PC-3 (cell line): ENCODE results near the gene HCN4. TPM values are rescaled to one million over a fixed set of nuclear protein-coding genes. Genes with fewer than 3 reads are reported as not detected.

ENCODE experiments used
- ATAC-seq: fragments of 200-7000 bp; cut with Tn5 transposase; 2 replicates; pipeline ENCODE4 v1.9.1; 2020; ENCODE audit warnings: mild to moderate bottlenecking, moderate library complexity
- BruUV-seq: library from RNA; stranded (reverse); fragments of 400-500 nt; replicated peaks from 2 replicates; lab custom pipeline; 2021; lab: Mats Ljungman, UMichigan
- CTCF ChIA-PET: fragments of 300-600 bp; sonication (Branson Sonifier 250); formaldehyde crosslinking; loops from one replicate; lab custom pipeline; 2022; ENCODE audit warnings: antibody characterized with exemption; lab: Charles Lee
- POLR2A ChIA-PET: fragments of 300-600 bp; sonication (Branson Sonifier 250); formaldehyde crosslinking; loops from one replicate; lab custom pipeline; 2022; ENCODE audit warnings: antibody characterized with exemption; ENCODE audit not compliant: unreplicated experiment; lab: Charles Lee
- DNase-seq: peaks from one replicate; pipeline ENCODE4 v3.0.0-alpha.2; 2015
- H2AFZ ChIP-seq: fragments of 300-600 bp; sonication (generic); 2 replicates; pipeline ENCODE4 v1.6.0; 2016; ENCODE audit warnings: antibody characterized with exemption, low read length
- H3F3A ChIP-seq: fragments of 300-600 bp; sonication (generic); one replicate; pipeline ENCODE4 v1.6.0; 2017; ENCODE audit warnings: antibody characterized with exemption, low read length, control low read depth, mild to moderate bottlenecking; ENCODE audit not compliant: unreplicated experiment
- H3K27ac ChIP-seq: fragments of 300-600 bp; sonication (generic); 2 replicates; pipeline ENCODE4 v1.5.1; 2016; ENCODE audit warnings: mild to moderate bottlenecking, low read length
- H3K27me3 ChIP-seq: fragments of 300-600 bp; sonication (generic); 2 replicates; pipeline ENCODE4 v1.6.1; 2016; ENCODE audit warnings: low read length, mixed read lengths
- H3K36me3 ChIP-seq: fragments of 300-600 bp; sonication (generic); 2 replicates; pipeline ENCODE4 v1.6.1; 2016; ENCODE audit warnings: low read depth, mixed run types, low read length, mixed read lengths
- H3K4me1 ChIP-seq: fragments of 300-600 bp; sonication (generic); 2 replicates; pipeline ENCODE4 v1.5.1; 2016; ENCODE audit warnings: low read length; ENCODE audit not compliant: insufficient read depth
- H3K4me2 ChIP-seq: fragments of 300-600 bp; sonication (generic); 2 replicates; pipeline ENCODE4 v1.6.0; 2016; ENCODE audit warnings: low read length
- H3K4me3 ChIP-seq: fragments of 300-600 bp; sonication (generic); 2 replicates; pipeline ENCODE4 v1.5.1; 2016; ENCODE audit warnings: mild to moderate bottlenecking, low read length, mixed read lengths
- H3K79me2 ChIP-seq: fragments of 300-600 bp; sonication (generic); 2 replicates; pipeline ENCODE4 v1.6.1; 2017; ENCODE audit warnings: low read length, mixed read lengths
- H3K9ac ChIP-seq: fragments of 300-600 bp; sonication (generic); 2 replicates; pipeline ENCODE4 v1.6.0; 2016; ENCODE audit warnings: mild to moderate bottlenecking, low read length
- H3K9me2 ChIP-seq: fragments of 300-600 bp; sonication (generic); replicated peaks from 2 replicates; pipeline ENCODE4 v1.6.1; 2016; ENCODE audit warnings: mixed run types, low read length, mixed read lengths
- H3K9me3 ChIP-seq: fragments of 300-600 bp; sonication (generic); 2 replicates; pipeline ENCODE4 v1.6.1; 2016; ENCODE audit warnings: low read length, mixed read lengths
- H4K20me1 ChIP-seq: fragments of 300-600 bp; sonication (generic); 2 replicates; pipeline ENCODE4 v1.6.1; 2016; ENCODE audit warnings: low read length, mixed read lengths
- CTCF ChIP-seq: fragments of 300-600 bp; sonication (generic); conservative IDR thresholded peaks from 2 replicates; pipeline ENCODE4 v1.5.1; 2017; ENCODE audit warnings: antibody characterized with exemption, low read depth, mild to moderate bottlenecking, low read length
- EZH2 ChIP-seq: fragments of 300-600 bp; sonication (generic); IDR thresholded peaks from one replicate; pipeline ENCODE4 v1.6.1; 2017; ENCODE audit warnings: antibody characterized with exemption, mild to moderate bottlenecking, low read length; ENCODE audit not compliant: unreplicated experiment
- EZH2phosphoT487 ChIP-seq: fragments of 300-600 bp; sonication (generic); IDR thresholded peaks from 2 replicates; pipeline ENCODE4 v1.6.1; 2018; ENCODE audit warnings: mild to moderate bottlenecking, antibody characterized with exemption, low read length, borderline replicate concordance
- intact Hi-C: fragments of 100-400 bp; cut with micrococcal nuclease; formaldehyde crosslinking; loops from 2 replicates; pipeline ENCODE4 v1.9.0; 2023
- total RNA-seq: library from RNA; depleted of rRNA; stranded (reverse); fragments of >200 nt; gene quantifications from 2 replicates; pipeline ENCODE4 v1.2.3, GENCODE V29; 2014

Gene HCN4
- total RNA-seq, 1 experiment from 2014 or later, result not detected

DNA sequence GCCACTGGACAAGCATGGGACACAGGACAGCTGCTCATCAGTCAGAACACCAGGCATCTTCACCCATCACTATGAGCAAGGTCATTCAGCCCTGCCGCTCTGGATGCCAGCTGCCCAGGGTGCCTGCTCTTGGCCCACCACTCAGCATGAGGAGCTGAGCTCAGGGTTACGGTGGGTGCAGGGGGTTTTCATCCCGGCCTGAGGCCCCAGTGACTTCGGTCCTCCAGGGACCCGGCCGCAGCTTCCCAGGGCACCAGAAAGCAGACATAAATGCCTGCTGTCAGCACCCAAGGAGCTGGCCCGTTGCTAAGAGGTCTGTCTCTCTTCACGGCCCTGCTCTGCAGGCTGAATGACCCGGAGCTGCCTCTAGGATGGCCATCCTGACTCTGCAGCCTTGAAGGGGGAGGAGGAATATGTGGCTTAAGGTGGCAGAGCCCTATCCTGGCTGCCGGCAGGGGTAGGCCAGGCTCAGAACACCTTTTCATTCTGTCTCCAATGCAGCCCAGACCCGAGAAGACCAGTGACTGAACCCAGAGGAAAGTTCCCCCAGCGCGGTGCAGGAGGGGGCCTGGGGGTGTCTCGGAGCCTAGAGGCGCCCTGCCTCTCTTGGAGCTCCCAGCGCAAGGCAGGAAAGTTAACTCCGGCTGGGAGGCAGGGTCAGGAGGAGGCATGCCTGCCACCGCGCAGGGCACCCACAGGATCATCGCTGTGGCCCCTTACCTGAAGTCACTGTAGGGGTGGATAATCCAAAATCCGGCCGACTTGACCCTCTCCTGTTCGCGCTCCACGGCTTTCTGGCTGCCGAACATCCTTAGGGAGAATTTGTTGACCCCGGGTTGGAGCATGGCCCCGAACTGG lies 1.8 kb downstream of the HCN4 start:
- no peak for TF ChIP-seq EZH2
- TF ChIP-seq CTCF, result no peak
- TF ChIP-seq EZH2phosphoT487, result no peak
- no peak overlapping the region for H3K27ac ChIP-seq
- H3K9me2 ChIP-seq, result no peaks in the 10 kb centered on the region
- no peaks in the 10 kb centered on the region for H3K79me2 ChIP-seq
- intact Hi-C loops, result no loop called here
- no TSS peak for BruUV-seq
- H3K9ac ChIP-seq, result no peak overlapping the region
- H3K4me2 ChIP-seq, result no peak overlapping the region
- H2AFZ ChIP-seq, result no peak overlapping the region
- no peak overlapping the region for H3K4me3 ChIP-seq
- peaks cover 95% of the 10 kb centered on the region for H3K27me3 ChIP-seq
- POLR2A ChIA-PET, result no interaction called here
- H3K9me3 ChIP-seq, result no peaks in the 10 kb centered on the region
- DNase-seq (no peak), ATAC-seq (no peak)
- no peaks in the 10 kb centered on the region for H3K36me3 ChIP-seq
- H3K4me1 ChIP-seq, result no peaks in the 10 kb centered on the region
- no peaks in the 10 kb centered on the region for H4K20me1 ChIP-seq
- H3F3A ChIP-seq, result no peaks in the 10 kb centered on the region
- CTCF ChIA-PET, result no interaction called here

DNA sequence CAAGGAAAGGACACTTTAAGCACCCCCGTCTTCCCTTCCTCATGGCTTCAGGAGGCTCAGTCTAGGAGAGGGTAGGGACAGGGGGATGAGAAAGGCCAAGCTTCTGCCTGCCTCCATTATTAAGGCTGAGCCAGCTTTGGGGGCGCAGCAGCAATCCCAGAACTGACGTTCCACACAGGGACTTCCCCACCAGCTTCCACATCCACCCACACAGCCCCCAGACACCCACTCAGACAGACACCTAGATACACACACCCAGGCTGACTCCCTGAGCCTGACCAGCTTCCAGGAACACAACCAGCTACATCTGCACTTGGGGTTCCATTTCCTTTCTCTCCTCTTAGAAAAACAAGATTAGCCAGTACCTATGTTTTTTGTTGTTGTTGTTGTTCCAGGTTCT lies 4.7 kb downstream of the HCN4 start:
- Histone ChIP-seq H3K4me3 (no peak overlapping the region), H3K4me2 (no peak overlapping the region), H3K9me2 (no peaks in the 10 kb centered on the region), H3K4me1 (no peaks in the 10 kb centered on the region), H3K79me2 (no peaks in the 10 kb centered on the region), H3K9me3 (no peaks in the 10 kb centered on the region), H3F3A (no peaks in the 10 kb centered on the region), H3K27ac (no peak overlapping the region), H3K9ac (no peak overlapping the region), H4K20me1 (no peaks in the 10 kb centered on the region), H3K27me3 (peaks cover 96% of the 10 kb centered on the region), H3K36me3 (no peaks in the 10 kb centered on the region), H2AFZ (no peak overlapping the region)
- ChIA-PET CTCF (no interaction called here), POLR2A (no interaction called here)
- no TSS peak for BruUV-seq
- no peak for DNase-seq
- intact Hi-C loops, result no loop called here
- TF ChIP-seq EZH2phosphoT487, result no peak
- no peak for TF ChIP-seq EZH2
- TF ChIP-seq CTCF, result no peak
- ATAC-seq, result no peak

DNA sequence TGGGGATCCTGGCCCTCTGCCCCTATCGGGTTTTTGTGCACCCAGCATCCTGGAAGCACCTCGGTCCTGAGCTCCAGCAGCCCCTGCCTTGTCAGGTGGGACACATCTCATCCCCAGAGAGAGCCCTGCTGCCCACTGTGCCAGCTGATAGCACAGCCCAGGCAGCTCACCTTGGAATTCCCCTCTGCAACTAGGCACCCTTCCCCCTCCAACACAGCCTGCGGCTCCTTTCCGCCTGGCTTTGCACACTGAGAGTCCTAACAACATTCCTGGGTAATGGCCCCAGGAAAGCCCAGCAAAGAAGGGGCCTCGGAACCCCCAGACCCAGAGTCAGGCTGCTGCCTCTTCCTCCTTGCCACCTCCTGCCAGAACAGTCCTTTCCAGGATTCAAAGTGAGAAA lies 5.9 kb downstream of the HCN4 start:
- H3F3A ChIP-seq, result no peaks in the 10 kb centered on the region
- H3K36me3 ChIP-seq, result no peaks in the 10 kb centered on the region
- no peaks in the 10 kb centered on the region for H3K9me3 ChIP-seq
- DNase-seq (no peak), ATAC-seq (no peak)
- no peak overlapping the region for H3K4me2 ChIP-seq
- no TSS peak for BruUV-seq
- H3K4me3 ChIP-seq, result no peak overlapping the region
- ChIA-PET CTCF (interaction anchor here (0.5 kb wide), 1 partner anchor 197 kb away, joined by 3 read pairs; no protein-coding TSS in a partner anchor), POLR2A (interaction anchor here (0.6 kb wide), 1 partner anchor 353 kb away, joined by 4 read pairs; no protein-coding TSS in a partner anchor)
- no peaks in the 10 kb centered on the region for H3K9me2 ChIP-seq
- H3K27ac ChIP-seq, result no peak overlapping the region
- no peaks in the 10 kb centered on the region for H4K20me1 ChIP-seq
- H3K27me3 ChIP-seq, result peaks cover 96% of the 10 kb centered on the region
- H3K79me2 ChIP-seq, result no peaks in the 10 kb centered on the region
- H3K4me1 ChIP-seq, result no peaks in the 10 kb centered on the region
- intact Hi-C loops, result no loop called here
- no peak overlapping the region for H3K9ac ChIP-seq
- TF ChIP-seq EZH2phosphoT487 (no peak), CTCF (no peak), EZH2 (no peak)
- H2AFZ ChIP-seq, result no peak overlapping the region
